HEK293 (cell line): Measurements from ENCODE around the gene SLC38A10.

Experiments used
- CTCF ChIA-PET: fragments of 350-600 bp; formaldehyde crosslinking; extraction: SDS; loops from one replicate; lab custom pipeline; 2021; ENCODE audit warnings: antibody characterized with exemption; lab: Yijun Ruan, JAX
- POLR2A ChIA-PET: fragments of 300-600 bp; formaldehyde crosslinking; extraction: SDS; loops from one replicate; lab custom pipeline; 2020; ENCODE audit warnings: antibody characterized with exemption, inconsistent platforms; lab: Yijun Ruan, JAX
- H3K27ac ChIP-seq: fragments of 200-500 bp; sonication (Bioruptor generic); 2 replicates; pipeline ENCODE4 v1.5.1; 2014; ENCODE audit warnings: low read depth, low read length, control low read depth, inconsistent platforms; ENCODE audit errors: extremely low read depth
- H3K36me3 ChIP-seq, 2 experiments: fragments of 200-500 bp in 1 of 2; sonication (Bioruptor generic) in 1 of 2; 1 replicate in 1 of 2; 2 replicates in 1 of 2; pipeline ENCODE4 v1.5.1; 2014 to 2017; ENCODE audit warnings: inconsistent platforms in 2 of 2, low read length in 2 of 2; ENCODE audit not compliant: control insufficient read depth in 2 of 2, insufficient read depth in 1 of 2
- H3K4me1 ChIP-seq: fragments of 200-500 bp; sonication (Bioruptor generic); 2 replicates; pipeline ENCODE4 v1.5.1; 2014; ENCODE audit warnings: mild to moderate bottlenecking, low read length, inconsistent platforms; ENCODE audit not compliant: control insufficient read depth, insufficient read depth
- H3K4me3 ChIP-seq: 2 replicates; pipeline ENCODE4 v1.5.1; 2011; ENCODE audit warnings: low read depth, mild to moderate bottlenecking, control low read depth, low read length, moderate library complexity
- H3K9me3 ChIP-seq: fragments of 200-500 bp; sonication (Bioruptor generic); 2 replicates; pipeline ENCODE4 v1.5.1; 2014; ENCODE audit warnings: low read depth, low read length, inconsistent platforms; ENCODE audit not compliant: control insufficient read depth, insufficient read depth
- BCL11B ChIP-seq: fragments of 450-650 bp; formaldehyde crosslinking; IDR thresholded peaks from 2 replicates; pipeline ENCODE4 v1.5.1; 2016; ENCODE audit warnings: low read depth, missing biosample characterization, missing genetic modification characterization
- HOXC10 ChIP-seq: sonication (generic); formaldehyde crosslinking; IDR thresholded peaks from 2 replicates; pipeline ENCODE4 v1.8.1; 2023; ENCODE audit warnings: mild to moderate bottlenecking, missing genetic modification reagents
- TRIM28 ChIP-seq: IDR thresholded peaks from 2 replicates; pipeline ENCODE4 v1.6.1; 2011; ENCODE audit warnings: low read length, control low read depth, borderline replicate concordance
- ZNF112 ChIP-seq: fragments of 450-650 bp; formaldehyde crosslinking; IDR thresholded peaks from 2 replicates; pipeline ENCODE4 v1.5.0; 2017; ENCODE audit warnings: missing biosample characterization, missing genetic modification characterization
- ZNF155 ChIP-seq: fragments of 450-650 bp; formaldehyde crosslinking; IDR thresholded peaks from 2 replicates; pipeline ENCODE4 v1.5.1; 2016; ENCODE audit warnings: missing biosample characterization, missing genetic modification characterization
- ZNF266 ChIP-seq: fragments of 450-650 bp; formaldehyde crosslinking; IDR thresholded peaks from 2 replicates; pipeline ENCODE4 v1.5.1; 2016; ENCODE audit warnings: missing biosample characterization, missing genetic modification characterization, low read depth
- ZNF302 ChIP-seq: fragments of 450-650 bp; formaldehyde crosslinking; IDR thresholded peaks from 2 replicates; pipeline ENCODE4 v1.5.1; 2016; ENCODE audit warnings: missing biosample characterization, missing genetic modification characterization, low read depth
- ZNF521 ChIP-seq: fragments of 450-650 bp; formaldehyde crosslinking; IDR thresholded peaks from 2 replicates; pipeline ENCODE4 v1.5.1; 2017; ENCODE audit warnings: missing biosample characterization, mild to moderate bottlenecking, missing genetic modification characterization
- ZNF555 ChIP-seq: fragments of 450-650 bp; formaldehyde crosslinking; conservative IDR thresholded peaks from 2 replicates; pipeline ENCODE4 v1.5.1; 2017; ENCODE audit warnings: missing biosample characterization, mild to moderate bottlenecking, missing genetic modification characterization, inconsistent platforms
- ZNF610 ChIP-seq: fragments of 450-650 bp; formaldehyde crosslinking; IDR thresholded peaks from 2 replicates; pipeline ENCODE4 v1.5.1; 2016; ENCODE audit warnings: missing biosample characterization, missing genetic modification characterization, borderline replicate concordance
- ZNF660 ChIP-seq: fragments of 450-650 bp; IDR thresholded peaks from 2 replicates; pipeline ENCODE4 v1.5.1; 2018; ENCODE audit warnings: missing biosample characterization, mild to moderate bottlenecking, missing genetic modification characterization
- ZNF747 ChIP-seq: fragments of 450-650 bp; formaldehyde crosslinking; IDR thresholded peaks from 2 replicates; pipeline ENCODE4 v1.5.1; 2016; ENCODE audit warnings: missing biosample characterization, missing genetic modification characterization
- ZNF830 ChIP-seq: fragments of 450-650 bp; IDR thresholded peaks from 2 replicates; pipeline ENCODE4 v1.5.0; 2018; ENCODE audit warnings: missing biosample characterization, missing genetic modification characterization, low read depth, mild to moderate bottlenecking, moderate library complexity
- TF ChIP-seq, protein P1 (sequence below): fragments of 450-650 bp; formaldehyde crosslinking; IDR thresholded peaks from 2 replicates; pipeline ENCODE4 v1.5.1; 2016; ENCODE audit warnings: missing biosample characterization, missing genetic modification characterization
- TF ChIP-seq, protein P2 (sequence below): fragments of 450-650 bp; formaldehyde crosslinking; IDR thresholded peaks from 2 replicates; pipeline ENCODE4 v1.5.1; 2016; ENCODE audit warnings: missing biosample characterization, missing genetic modification characterization
- TF ChIP-seq, protein P3 (sequence below): fragments of 450-650 bp; formaldehyde crosslinking; IDR thresholded peaks from 2 replicates; pipeline ENCODE4 v1.5.1; 2016; ENCODE audit warnings: missing biosample characterization, missing genetic modification characterization, low read depth
- TF ChIP-seq, protein P4 (sequence below): fragments of 450-650 bp; formaldehyde crosslinking; IDR thresholded peaks from 2 replicates; pipeline ENCODE4 v1.5.1; 2016; ENCODE audit warnings: missing biosample characterization, missing genetic modification characterization
- TF ChIP-seq, protein P5 (sequence below): fragments of 450-650 bp; formaldehyde crosslinking; IDR thresholded peaks from 2 replicates; pipeline ENCODE4 v1.5.1; 2017; ENCODE audit warnings: missing biosample characterization, missing genetic modification characterization
- TF ChIP-seq, protein P6 (sequence below): fragments of 450-650 bp; formaldehyde crosslinking; IDR thresholded peaks from 2 replicates; pipeline ENCODE4 v1.5.1; 2016; ENCODE audit warnings: missing biosample characterization, missing genetic modification characterization

SLC38A10 gene

DNA sequence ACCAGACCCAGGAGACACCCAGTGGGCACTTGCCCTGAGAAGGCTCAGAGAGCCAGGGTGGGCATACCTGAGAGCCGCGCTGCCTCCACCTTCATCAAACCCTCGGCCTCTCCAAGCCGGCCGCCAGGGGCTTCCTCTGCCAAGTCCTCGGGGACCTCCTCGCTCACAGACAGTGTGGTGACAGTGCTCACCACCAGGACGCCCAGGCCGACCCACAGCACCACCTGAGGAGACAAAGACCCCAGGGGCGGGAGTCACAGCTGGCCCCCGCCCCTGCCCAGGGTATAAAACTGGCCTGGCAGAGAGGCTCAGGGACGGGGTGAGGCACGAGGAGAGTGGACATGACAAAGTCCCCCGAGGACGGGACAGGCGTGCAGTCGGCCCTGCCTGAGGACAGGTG, 34.9 kb downstream of the SLC38A10 start:
- TF ChIP-seq ZNF521 (tag by site-specific recombination) (no peak), ZNF112 (tag by site-specific recombination) (no peak), HOXC10 (CRISPR knock-in tag) (no peak), ZNF610 (tag by site-specific recombination) (no peak), BCL11B (no peak)
- TF ChIP-seq, protein P1, sequence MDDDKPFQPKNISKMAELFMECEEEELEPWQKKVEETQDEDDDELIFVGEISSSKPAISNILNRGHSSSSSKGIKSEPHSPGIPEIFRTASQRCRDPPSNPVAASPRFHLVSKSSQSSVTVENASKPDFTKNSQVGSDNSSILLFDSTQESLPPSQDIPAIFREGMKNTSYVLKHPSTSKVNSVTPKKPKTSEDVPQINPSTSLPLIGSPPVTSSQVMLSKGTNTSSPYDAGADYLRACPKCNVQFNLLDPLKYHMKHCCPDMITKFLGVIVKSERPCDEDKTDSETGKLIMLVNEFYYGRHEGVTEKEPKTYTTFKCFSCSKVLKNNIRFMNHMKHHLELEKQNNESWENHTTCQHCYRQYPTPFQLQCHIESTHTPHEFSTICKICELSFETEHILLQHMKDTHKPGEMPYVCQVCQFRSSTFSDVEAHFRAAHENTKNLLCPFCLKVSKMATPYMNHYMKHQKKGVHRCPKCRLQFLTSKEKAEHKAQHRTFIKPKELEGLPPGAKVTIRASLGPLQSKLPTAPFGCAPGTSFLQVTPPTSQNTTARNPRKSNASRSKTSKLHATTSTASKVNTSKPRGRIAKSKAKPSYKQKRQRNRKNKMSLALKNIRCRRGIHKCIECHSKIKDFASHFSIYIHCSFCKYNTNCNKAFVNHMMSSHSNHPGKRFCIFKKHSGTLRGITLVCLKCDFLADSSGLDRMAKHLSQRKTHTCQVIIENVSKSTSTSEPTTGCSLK: no peak
- H3K4me1 ChIP-seq: peaks cover 2% of the 10 kb centered on the region; the same call in 1 of the 2 replicates
- CTCF ChIA-PET: no interaction called here
- POLR2A ChIA-PET: interaction anchor here (0.9 kb wide), 1 partner anchor 9 kb away, joined by 4 read pairs; no protein-coding TSS in a partner anchor
- no peak overlapping the region for H3K4me3 ChIP-seq
- H3K9me3 ChIP-seq: no peaks in the 10 kb centered on the region
- peaks cover 0 to 78% of the 10 kb centered on the region in 2 experiments; a peak in 2 of 3 replicates for H3K36me3 ChIP-seq
- H3K27ac ChIP-seq: no peak overlapping the region

DNA sequence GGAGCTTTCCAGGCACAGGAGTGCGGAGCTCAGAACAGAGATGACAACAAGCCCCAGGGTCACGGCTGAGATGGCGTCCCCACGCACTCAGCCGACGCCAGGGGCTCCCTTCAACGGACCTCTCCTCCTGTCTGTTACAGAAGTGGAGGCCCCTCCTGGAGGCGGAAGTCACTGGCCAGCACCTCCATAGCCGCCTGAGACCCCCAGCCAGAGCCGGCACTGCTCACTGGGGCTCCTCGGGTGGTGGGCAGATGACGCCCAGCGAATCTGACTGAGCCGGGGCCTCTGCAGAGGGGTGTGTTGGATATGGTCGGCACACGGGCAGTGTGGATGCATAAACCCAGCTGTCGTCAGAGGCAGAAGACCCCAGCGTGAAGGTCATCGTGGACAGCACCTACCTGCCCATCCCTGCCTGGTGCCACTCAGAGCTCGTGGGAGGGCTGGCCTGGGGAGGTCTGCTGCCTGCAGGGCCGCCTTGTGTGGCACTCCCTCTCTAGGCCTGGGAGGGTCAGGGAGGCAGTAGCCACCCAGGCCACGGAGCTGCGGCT, 36.0 kb downstream of the SLC38A10 start:
- TF ChIP-seq, protein P2, sequence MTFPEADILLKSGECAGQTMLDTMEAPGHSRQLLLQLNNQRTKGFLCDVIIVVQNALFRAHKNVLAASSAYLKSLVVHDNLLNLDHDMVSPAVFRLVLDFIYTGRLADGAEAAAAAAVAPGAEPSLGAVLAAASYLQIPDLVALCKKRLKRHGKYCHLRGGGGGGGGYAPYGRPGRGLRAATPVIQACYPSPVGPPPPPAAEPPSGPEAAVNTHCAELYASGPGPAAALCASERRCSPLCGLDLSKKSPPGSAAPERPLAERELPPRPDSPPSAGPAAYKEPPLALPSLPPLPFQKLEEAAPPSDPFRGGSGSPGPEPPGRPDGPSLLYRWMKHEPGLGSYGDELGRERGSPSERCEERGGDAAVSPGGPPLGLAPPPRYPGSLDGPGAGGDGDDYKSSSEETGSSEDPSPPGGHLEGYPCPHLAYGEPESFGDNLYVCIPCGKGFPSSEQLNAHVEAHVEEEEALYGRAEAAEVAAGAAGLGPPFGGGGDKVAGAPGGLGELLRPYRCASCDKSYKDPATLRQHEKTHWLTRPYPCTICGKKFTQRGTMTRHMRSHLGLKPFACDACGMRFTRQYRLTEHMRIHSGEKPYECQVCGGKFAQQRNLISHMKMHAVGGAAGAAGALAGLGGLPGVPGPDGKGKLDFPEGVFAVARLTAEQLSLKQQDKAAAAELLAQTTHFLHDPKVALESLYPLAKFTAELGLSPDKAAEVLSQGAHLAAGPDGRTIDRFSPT (tag by site-specific recombination): no peak
- TF ChIP-seq ZNF266 (no peak), ZNF830 (tag by site-specific recombination) (no peak)
- TF ChIP-seq, all 188 proteins: peak for 0
- no peak overlapping the region for H3K4me3 ChIP-seq
- CTCF ChIA-PET: no interaction called here

DNA sequence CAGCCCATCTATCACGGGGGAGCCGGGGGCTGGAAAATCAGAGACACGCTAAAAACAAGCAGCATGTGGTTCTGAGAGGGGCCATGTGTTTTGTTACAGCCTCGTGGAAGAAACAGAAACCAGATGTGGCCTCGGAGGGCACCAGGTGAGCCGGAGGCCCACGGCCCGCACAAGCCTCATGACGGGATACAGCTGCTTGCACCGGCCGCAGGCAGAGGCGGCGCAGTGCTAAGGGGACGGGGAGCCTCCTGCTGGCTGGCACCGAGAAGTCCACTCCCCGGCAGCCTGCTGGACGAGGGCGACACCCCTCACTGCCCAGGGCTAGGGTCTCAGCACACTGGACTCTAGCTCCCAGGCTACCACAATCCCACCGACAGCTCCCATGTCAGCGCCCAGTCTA, 36.8 kb downstream of the SLC38A10 start:
- H3K27ac ChIP-seq: no peak overlapping the region
- POLR2A ChIA-PET: no interaction called here
- CTCF ChIA-PET: interaction anchor here (1.4 kb wide), 1 partner anchor 226 kb away, joined by 3 read pairs; no protein-coding TSS in a partner anchor
- no peaks in the 10 kb centered on the region for H3K9me3 ChIP-seq
- H3K4me1 ChIP-seq: peaks cover 4% of the 10 kb centered on the region; the same call in 1 of the 2 replicates
- H3K4me3 ChIP-seq: no peak overlapping the region
- peaks cover 0 to 65% of the 10 kb centered on the region in 2 experiments; a peak in 2 of 3 replicates for H3K36me3 ChIP-seq
- TF ChIP-seq TRIM28: no peak
- no peak for TF ChIP-seq ZNF747 (tag by site-specific recombination)
- TF ChIP-seq ZNF155 (tag by site-specific recombination): no peak
- TF ChIP-seq ZNF660 (tag by site-specific recombination): no peak
- TF ChIP-seq, protein P3, sequence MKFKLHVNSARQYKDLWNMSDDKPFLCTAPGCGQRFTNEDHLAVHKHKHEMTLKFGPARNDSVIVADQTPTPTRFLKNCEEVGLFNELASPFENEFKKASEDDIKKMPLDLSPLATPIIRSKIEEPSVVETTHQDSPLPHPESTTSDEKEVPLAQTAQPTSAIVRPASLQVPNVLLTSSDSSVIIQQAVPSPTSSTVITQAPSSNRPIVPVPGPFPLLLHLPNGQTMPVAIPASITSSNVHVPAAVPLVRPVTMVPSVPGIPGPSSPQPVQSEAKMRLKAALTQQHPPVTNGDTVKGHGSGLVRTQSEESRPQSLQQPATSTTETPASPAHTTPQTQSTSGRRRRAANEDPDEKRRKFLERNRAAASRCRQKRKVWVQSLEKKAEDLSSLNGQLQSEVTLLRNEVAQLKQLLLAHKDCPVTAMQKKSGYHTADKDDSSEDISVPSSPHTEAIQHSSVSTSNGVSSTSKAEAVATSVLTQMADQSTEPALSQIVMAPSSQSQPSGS (tag by site-specific recombination): no peak
- TF ChIP-seq, protein P4, sequence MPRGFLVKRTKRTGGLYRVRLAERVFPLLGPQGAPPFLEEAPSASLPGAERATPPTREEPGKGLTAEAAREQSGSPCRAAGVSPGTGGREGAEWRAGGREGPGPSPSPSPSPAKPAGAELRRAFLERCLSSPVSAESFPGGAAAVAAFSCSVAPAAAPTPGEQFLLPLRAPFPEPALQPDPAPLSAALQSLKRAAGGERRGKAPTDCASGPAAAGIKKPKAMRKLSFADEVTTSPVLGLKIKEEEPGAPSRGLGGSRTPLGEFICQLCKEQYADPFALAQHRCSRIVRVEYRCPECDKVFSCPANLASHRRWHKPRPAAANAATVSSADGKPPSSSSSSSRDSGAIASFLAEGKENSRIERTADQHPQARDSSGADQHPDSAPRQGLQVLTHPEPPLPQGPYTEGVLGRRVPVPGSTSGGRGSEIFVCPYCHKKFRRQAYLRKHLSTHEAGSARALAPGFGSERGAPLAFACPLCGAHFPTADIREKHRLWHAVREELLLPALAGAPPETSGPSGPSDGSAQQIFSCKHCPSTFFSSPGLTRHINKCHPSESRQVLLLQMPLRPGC: no peak
- TF ChIP-seq, protein P5, sequence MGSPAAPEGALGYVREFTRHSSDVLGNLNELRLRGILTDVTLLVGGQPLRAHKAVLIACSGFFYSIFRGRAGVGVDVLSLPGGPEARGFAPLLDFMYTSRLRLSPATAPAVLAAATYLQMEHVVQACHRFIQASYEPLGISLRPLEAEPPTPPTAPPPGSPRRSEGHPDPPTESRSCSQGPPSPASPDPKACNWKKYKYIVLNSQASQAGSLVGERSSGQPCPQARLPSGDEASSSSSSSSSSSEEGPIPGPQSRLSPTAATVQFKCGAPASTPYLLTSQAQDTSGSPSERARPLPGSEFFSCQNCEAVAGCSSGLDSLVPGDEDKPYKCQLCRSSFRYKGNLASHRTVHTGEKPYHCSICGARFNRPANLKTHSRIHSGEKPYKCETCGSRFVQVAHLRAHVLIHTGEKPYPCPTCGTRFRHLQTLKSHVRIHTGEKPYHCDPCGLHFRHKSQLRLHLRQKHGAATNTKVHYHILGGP: no peak
- TF ChIP-seq ZNF555 (tag by site-specific recombination): no peak
- TF ChIP-seq ZNF302 (tag by site-specific recombination): no peak
- TF ChIP-seq, protein P6, sequence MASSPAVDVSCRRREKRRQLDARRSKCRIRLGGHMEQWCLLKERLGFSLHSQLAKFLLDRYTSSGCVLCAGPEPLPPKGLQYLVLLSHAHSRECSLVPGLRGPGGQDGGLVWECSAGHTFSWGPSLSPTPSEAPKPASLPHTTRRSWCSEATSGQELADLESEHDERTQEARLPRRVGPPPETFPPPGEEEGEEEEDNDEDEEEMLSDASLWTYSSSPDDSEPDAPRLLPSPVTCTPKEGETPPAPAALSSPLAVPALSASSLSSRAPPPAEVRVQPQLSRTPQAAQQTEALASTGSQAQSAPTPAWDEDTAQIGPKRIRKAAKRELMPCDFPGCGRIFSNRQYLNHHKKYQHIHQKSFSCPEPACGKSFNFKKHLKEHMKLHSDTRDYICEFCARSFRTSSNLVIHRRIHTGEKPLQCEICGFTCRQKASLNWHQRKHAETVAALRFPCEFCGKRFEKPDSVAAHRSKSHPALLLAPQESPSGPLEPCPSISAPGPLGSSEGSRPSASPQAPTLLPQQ (tag by site-specific recombination): no peak

More for the DNA sequence above, 36.0 kb downstream of the SLC38A10 start:
- Histone ChIP-seq H3K4me1 (peaks cover 4% of the 10 kb centered on the region; the same call in 1 of the 2 replicates), H3K9me3 (no peaks in the 10 kb centered on the region), H3K36me3 (peaks cover 0 to 70% of the 10 kb centered on the region in 2 experiments; a peak in 1 of 3 replicates), H3K27ac (no peak overlapping the region)
- POLR2A ChIA-PET: interaction anchor here (0.9 kb wide), 1 partner anchor 8 kb away, joined by 4 read pairs; no protein-coding TSS in a partner anchor
